NCI-H2029 (cell line): Measurements from ENCODE around the gene DPH1.
"Not testable (repeated sequence)": the region's sequence is repeated elsewhere in the genome, so short reads cannot be mapped to it uniquely, and the experiment has no call there.

Experiments
- DNase-seq: peaks from one replicate; lab custom pipeline; 2025; lab: John Stamatoyannopoulos, UW

Gene DPH1

DNA sequence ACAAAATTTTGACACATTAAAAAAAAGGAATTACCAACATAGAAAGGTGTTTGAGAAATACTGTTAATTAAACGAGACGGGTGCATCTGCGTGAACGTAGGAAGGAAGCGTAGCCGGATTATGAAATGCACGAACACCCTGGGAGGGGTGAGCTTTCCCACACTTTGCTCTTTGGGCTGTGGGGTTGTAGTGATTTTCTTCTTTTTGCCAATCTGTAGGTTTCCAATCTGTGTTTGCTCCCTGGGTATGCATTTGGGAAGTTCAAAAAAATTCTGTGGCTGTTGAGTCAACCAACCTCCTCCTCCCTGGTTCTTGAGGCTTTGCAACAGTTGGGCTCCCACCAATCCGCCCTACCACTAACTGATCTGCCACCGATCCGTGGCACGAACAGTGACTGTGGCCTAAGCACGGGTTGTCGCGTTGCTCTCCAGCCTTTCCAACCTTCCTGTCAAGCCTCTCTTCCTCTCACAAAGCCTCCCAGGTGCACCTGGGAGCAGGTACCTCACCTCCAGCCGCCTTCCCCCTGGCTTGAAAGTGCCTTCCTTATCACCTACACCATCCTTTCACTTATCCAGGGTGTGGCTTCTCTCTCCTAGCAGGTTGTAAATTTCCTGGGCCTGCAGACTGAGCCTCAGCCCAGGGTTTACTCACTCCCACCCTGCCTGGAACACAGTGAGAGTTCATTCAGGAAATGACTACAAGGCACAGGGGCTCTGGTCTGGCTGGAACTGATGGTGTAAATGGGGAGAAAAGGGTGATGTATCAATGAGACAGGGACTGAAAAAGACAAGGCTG, 21.4 kb upstream of the DPH1 start:
- no peak for DNase-seq

DNA sequence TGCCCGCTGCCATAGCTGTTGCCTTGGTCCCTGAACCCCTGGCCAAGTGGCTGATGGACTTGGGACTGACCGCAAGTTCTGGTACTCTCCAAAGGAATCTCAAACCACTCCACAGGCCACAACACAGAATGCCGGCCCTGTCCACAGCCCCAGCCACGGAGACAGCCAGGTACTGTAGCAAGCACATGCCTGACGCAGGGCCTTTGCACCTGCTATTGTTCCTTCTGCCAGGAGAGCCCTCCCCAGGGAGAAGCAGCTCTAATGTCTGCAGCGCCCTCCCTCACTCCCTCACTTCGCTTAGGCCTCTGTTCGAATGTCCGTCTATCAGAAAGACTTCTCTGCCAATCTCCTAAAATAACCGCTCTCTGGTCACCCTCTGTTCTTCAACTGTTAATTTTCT, 20.2 kb upstream of the DPH1 start:
- DNase-seq, result no peak

DNA sequence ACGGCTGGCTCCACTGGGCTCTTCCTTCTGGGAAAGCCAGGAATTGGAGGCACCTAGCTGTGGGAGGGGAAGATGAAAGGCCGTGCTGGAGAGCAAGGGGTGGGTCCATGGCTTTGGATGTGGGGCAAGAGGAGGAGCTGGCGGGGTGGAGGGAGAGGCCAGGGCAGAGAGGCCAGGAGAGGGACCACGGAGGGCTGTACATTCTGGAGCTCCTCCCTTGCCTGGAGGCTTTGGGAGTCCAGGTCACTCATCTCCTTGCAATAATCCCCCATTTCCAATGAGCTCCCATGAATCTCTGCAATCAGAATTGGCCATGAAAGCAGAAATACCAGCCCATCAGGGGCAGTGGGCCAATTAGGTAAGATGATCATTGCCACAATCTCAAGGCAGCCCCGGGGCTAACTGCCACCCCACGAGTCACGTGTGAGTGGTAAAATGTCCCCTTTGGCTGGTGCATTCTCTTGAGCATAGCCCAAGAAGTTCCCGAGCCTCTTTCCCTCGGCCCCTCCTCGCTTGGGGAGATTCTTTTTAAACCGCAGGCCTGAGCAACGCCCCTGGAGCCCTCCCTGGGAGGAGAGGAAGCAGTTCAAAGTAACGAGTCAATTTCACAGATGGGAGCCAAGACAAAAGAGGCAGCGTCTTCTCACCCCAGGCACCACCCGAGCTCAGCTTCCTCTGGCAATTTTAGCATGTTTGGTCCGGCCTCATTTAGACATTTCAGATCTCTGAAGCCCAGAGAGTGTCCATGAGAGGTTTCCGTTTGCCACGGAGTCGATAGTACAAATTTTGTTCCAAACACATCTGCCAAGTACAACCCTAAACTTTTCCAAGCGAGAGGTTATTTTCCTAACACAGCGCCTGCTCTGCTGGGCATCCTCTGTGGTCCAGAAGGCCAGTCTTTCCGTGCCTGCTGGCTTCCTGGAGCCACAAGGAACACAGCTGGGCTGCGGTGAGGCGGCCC, 18.3 kb upstream of the DPH1 start:
- peak; percentile 27 for DNase-seq

DNA sequence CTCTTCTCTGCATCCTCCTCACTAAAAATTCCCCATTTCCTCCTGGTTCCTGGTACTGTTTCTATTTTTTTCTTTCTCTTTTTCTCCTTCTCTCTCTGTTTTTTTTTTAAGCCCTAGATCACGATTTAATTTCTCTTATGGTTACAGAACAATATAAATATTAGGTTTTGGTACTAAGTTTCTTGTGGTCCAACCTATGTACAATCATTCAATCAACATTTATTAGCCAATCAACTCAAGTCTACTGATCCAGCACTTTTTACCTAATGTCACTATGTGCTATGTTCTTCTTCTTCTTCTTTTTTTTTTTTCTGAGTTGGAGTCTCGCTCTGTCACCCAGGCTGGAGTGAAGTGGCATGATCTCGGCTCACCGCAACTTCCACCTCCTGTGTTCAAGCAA, 17.5 kb upstream of the DPH1 start:
- DNase-seq, result no peak

- not testable (repeated sequence) for DNase-seq
These were observed 16.5 kb upstream of the DPH1 start for GRCh38 chr17:2013220-2013993.

- no peak for DNase-seq
These were observed 16.0 kb upstream of the DPH1 start for GRCh38 chr17:2013994-2014317.

DNA sequence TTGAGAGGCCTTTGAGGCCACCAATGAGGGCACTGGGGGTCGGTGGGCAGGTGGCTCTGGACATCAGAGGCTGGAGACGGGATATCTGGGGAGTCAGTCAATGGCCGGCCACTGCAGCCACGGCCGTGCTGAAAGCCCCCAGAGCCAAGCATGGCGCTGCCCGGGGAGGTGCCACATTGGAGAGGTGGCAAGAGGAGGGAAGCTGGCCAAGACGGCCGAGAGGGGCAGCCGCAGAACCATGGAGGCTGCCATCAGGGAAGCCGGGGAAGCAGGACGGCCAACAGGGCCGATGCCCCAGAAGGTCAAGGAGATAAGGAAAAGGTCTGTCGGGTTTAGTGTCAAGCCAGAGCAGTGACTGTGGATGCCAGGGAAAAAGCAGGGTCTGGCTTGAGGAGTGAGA, 14.6 kb upstream of the DPH1 start:
- no peak for DNase-seq

- DNase-seq, result no peak
These were observed 13.5 kb upstream of the DPH1 start for GRCh38 chr17:2016494-2016893.

- DNase-seq, result no peak
These were observed 12.5 kb upstream of the DPH1 start for GRCh38 chr17:2017274-2017941.

- peak; percentile 21 for DNase-seq
These were observed 11.0 kb upstream of the DPH1 start for GRCh38 chr17:2018716-2019510.

GRCh38 chr17:2019723-2020122, 10.2 kb upstream of the DPH1 start:
- DNase-seq, result no peak

DNA sequence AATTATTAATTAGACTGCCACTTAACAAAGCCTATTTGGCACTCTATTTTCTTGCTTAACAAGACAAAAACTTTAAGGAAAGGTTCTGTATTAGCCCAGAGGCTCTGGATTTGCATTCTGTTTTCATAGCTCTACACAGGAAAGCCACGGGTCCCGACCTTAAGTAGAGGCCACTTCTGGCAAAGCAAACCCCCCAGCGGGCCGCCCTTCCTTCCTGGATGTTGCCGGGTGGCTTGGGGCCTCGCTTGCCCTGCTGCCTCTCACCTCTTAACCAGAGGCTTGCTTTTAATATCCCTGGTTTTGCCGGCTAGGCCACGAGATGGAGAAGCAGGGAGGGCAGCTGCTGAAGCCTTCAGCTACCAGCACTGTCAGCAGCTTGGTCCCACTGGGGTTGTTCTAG, 9.2 kb upstream of the DPH1 start:
- DNase-seq, result no peak

DNA sequence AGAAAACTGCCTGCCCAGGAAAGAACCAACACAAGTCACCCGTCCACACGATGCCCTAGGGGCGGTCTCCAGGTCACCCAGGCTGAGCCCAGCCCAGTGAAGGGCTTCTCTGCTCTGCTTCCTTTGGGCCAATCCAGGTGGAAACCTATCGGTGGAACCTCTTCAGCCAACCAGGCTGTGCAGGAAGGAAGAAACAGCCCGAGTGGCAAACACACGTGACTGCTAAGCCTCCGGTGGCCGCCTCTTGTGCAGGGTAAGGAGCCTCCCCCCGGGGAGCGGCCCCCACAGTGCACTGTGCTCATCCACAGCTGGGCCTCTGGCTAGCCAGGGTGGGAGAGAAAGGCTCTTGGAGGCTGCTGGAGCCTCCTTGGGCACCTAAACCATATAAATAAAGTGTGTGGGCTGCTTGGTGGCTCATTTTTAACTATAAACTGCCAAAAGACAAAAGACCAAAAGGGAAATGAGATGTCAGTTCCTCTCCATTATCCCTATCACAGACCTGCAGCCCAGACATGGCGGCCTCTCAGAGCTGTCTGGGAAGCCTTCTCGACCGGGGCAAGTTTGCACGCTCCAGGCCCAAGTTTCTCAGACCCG, 7.2 kb upstream of the DPH1 start:
- DNase-seq, result no peak

DNA sequence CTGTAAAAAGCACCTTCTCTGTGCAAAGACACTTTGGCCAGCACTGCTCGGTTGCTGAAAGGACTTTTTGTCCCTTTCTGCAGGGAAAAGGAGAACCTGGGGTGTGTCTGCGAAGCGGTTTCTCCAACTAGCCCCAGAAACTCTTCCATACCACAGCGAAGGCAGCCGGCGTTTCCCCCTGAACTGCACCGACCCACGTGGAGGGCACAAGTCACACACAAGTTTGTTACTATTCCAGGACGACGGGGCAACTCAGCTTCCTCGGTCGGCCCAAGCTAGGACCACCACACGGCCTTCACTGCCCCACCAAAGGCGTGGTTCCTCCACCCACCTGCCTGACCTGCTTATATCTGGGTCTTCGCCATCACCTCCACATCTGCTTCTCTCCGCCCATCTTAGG, 6.7 kb upstream of the DPH1 start:
- DNase-seq, result no peak

DNA sequence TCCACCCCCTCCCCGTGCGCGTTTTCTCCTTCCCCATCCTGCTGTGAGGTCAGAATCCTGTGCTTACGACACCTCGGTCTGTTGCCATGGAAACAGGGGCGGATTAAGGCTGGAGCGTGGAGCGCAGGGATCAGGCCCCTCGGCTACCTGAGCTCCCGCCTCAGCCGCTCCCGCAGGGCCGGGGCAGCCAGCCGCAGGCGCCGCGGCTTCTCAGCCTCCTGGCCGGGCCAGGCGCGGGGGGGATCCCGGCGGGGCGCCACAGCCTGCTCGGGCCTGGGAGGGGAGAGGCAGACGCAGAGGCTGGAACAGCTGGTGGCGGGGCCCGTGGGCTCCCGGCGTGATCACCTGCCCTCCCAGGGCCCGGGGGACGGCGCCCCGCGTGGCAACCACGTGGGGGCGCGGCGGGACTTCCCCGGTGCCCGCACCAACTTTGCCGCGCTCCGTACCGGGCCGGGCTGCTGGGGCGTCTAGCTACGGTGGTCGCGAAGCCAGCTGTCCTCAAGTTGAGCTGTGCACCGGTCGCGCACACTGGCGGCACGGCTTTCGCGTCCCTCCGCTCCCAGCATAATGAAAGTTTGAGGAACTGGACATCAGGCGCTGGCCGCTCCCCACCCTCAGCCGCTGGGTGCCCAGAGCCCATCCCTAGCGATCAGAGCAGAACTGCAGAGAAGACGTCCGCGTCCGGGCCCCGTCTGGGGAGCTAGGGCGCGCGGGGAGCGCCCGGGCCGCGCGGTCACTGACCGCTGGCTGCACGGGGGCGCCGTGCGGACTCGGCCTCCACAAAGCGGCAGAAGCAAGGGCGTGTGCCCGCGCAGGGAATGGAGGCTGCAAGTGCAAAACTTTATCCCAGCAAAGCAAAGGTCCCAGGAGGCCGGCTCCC, 6.0 kb upstream of the DPH1 start:
- DNase-seq, result peak; percentile 31

- DNase-seq, result no peak
These were observed 5.3 kb upstream of the DPH1 start for GRCh38 chr17:2024572-2025219.

DNA sequence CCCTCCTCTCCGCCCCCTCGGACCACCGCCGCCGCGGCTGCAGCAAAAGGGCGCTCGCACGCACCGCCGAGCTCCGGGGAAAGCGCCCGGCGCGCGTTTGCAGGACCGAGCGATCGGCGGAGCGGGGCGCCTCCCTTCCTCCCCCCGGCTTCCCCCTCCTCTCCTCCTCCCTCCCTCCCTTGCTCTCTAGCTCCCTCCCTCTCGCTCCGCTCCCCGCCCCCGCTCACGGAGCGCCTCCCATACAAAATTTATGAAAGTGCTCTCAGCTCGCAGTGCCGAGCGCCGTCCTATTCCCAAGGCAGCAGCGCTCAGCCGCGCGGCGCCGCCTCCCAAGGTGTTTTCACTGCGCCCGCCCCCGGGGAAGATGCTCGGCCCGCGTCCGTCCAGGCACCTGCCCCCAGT, 4.7 kb upstream of the DPH1 start, which contains the start of gene RTN4RL1:
Gene RTN4RL1 (minus strand): TSS at position 115 of the 402 bp plus-strand sequence. CDS start 469 bp downstream, outside the sequence.
- no peak for DNase-seq

DNA sequence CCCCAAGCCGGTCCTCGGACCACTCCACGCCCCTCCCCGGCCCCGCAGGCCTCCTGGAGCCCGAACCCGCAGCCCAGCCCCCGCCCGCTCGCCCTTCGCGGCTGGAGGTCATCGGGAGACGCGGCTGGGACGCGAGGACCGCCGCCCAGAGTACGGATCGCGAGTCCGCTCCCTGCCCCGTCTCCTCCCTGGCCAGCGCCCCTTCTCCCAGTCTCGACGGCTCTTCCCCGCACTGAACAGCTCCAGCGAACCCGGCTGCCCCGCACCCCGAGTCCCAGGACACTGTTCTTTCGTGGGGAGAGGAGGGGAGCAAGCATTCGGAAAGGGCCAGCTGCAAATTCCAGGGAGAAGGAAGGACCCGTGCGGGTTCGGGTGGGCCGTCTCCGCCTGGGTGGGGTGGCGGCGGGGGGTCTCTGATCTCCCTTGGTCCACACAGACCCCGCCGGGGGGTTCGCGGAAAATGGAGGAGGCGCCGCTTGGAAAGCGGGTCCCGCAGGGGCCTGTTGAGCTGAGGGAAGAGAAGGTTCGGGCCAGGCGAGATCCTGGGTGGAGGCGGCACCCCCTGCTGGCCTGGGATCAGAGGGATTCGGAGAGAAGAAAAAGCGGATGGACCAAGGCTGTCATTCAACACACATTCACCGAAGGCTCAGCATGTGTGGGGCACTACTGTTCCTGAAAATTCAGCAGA, 4.2 kb upstream of the DPH1 start:
- DNase-seq, result peak; percentile 24
